NCI-H345 treated with DMSO at 0.1 percent for 48 hours (cell line): ENCODE measurements around the gene LINGO4.

Experiments
- DNase-seq: peaks from one replicate; lab custom pipeline; 2025; ENCODE audit not compliant: unreplicated experiment; lab: John Stamatoyannopoulos, UW

Gene LINGO4

GRCh38 chr1:151834239-151834638 lies 29.0 kb upstream of the LINGO4 start:
- no peak for DNase-seq

- DNase-seq = no peak
Measured at GRCh38 chr1:151833172-151833900, 28.1 kb upstream of the LINGO4 start.

DNA sequence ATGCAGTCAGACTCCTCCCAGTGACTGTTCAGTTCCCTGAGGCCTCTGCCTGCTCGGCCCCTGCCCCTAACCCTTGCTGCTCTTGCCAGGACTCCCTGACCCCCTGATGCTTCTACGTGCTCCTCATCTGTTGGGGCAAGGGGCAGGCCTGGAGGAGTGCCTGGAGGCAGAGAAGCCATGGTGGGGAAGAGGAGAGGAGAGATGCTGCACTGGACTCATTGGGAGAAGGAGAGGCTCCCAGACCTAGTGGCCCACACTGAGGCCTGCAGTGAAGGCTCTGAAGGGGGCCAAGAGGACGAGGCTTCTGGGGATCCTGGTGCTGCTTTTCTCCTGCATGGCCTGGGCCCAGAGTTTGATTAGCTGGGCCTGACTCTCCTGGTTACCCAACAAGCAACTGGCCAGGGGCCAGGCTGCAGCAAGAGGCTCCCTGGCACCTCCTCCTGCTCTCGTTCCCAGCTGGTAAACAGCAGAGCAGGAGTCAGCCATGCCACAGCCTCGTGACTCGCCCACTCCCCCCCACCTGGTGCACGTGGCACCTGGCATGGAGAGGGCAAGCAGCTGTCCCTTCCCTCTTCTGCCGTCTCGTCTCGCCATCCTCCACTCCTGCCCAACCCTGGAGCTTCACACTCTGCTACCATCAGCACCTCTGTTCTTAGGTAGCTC lies 27.2 kb upstream of the LINGO4 start:
- no peak for DNase-seq

- DNase-seq = no peak
Measured at GRCh38 chr1:151831605-151832004, 26.4 kb upstream of the LINGO4 start, which contains the start of gene RORC. TSS of gene RORC (minus strand) at chr1:151831802. CDS start at chr1:151831764, 38 bp downstream.

GRCh38 chr1:151831256-151831591 lies 26.0 kb upstream of the LINGO4 start:
- DNase-seq = no peak

DNA sequence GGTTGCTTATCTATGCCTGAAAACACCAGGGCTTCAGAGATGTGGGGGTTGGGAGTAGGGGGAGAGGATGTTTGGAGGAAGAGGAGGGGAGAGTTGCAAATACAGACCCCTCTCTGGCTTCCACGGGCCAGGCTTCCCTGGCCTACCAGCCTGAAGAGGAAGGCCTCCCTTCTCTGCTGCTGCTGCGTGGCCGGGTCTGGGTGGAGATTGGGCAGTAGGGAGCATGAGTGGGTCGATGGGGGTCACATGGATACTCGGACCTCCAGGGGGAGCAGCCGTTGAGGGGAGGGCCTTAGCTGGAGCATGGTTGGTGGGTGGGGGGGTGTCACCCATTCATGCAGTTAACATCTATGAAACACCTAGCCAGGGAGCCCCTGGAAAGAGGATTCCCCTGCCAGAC lies 24.8 kb upstream of the LINGO4 start:
- no peak for DNase-seq

- no peak for DNase-seq
Measured at GRCh38 chr1:151829352-151830046, 24.3 kb upstream of the LINGO4 start.

DNA sequence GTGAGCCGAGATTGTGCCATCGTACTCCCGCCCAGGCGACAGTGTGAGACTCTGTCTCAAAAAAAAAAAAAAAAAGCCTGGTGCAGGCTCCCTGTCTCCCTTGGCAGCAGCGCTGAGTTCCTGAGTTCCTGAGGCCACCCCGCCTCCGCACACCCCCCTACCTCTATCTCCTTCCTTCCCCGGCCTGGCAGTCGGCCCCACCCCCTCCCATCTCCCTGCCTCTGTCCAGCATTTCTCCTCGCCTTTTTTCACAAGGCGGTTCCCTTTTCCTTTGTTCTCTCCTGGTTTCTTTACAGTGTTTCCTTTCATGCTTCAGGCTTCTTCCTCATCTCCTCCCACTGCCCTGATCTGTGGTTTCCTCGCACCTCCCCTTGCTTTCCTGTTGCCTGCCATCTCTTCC lies 23.7 kb upstream of the LINGO4 start:
- no peak for DNase-seq

DNA sequence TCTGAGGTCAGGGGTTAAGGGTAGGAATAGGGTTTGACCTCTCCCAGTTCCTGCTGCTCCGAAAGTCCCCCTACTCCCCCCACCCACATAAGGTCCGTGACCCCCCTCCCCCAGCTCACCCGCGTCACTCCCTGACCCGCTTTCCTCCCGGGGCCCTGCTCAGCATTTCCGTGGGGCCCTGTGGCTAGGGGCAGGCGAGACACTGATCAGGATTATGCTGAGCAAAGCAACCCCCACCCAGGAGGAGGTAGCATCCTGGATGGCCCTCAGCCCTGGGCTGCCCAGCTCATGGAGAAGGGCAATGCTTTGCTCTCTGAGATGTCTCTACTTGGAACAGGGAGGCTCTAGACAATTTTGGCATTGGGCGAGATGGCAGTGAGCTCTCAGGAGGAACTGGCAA lies 22.6 kb upstream of the LINGO4 start:
- DNase-seq = no peak

DNA sequence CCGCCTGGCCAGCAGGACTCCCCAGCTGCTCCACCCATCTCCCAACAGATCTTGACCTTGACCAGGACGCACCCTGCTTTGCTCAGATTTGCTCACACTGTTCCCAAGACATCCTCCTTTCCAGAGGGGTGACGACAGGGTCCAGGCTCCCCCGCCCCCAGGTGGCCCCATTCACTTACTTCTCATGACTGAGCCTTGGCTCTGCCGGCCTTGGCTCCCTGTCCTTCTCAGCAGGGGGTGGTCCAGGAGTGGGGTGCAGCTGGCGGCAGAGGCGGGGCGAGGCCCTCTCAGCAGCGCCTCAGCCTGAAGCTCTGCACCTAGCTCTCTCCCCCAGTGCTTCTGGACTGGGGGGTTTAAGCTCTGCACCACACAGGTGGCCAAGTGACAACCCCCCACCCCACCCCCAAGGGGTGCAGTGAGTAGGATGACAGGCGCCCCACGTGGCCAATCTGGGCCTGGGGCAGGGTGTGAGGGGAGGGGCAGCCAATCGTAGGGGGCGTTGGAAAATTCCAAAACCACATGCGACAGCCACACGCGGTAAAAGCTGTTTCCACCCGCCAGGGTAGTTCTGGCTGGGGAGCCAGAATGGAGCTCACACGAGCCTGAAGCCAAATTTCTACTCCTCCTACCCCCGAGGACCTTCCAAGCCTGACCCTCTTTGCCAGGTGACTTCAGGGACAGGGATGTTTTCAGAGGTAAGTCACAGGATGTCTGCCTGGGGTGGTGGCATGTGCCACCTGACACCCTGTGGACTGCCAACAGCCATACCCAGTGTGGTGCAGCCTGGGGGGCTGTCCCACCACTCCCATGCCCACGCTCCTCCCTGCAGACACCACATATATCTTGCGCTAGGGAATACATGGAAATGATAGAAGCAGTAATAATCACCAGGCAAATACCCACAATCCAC lies 20.8 kb upstream of the LINGO4 start:
- DNase-seq = no peak

DNA sequence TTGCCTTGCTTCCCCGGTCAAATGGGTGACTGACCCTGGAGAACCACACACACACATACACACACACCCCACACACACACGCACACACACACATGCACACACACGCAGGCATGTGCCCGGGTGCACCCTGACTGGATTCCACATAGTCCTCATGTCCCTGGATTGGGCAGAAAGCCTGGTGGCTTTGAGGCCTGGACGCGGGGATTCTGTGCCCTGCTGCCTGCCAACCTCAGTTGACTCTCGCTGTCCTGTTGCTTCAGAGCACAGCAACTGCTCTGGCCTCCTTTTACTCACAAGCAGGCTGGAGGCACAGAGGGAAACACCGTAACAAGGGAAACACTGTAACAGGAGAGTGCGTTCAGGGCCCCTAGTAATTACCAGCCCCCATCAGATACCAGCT lies 20.0 kb upstream of the LINGO4 start:
- no peak for DNase-seq

DNA sequence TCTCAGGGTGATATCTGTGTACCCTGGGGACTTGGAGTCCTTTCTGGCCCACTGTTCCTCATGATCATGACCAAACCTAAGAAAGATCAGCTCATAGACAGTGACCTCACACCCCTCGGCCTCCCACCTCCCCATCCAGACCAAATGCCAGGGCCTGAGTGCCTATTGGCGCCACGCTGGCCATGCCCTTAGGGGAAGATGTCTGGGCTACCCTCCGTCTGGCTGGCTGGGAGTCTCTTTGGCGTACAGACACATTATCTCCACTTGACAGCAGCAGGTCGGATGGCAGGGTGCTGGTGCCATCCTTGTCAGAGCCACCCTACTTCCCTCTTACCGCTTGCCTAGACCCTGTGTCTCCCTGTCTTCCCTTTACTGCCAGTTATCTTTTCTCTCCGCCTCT lies 18.0 kb upstream of the LINGO4 start:
- DNase-seq = no peak

DNA sequence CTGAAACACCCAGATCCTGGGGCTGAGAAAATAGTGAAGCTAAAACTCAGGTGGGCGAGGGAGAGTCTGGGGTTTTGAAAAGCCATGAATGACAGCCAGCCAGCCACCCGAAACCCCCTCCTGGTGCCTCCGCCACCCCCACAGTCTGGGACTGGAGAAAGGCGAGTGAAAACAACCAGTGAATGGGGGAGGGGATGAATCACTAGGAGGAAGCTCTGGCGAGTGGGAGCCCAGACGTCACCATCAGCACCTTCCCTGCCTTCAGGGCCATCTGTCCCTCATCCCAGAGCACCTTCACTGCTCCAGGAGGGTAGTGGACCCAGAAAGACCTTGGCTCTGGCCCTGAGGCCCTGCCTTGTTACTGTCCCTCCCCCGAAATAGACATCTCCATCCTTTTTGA lies 17.2 kb upstream of the LINGO4 start:
- no peak for DNase-seq

DNA sequence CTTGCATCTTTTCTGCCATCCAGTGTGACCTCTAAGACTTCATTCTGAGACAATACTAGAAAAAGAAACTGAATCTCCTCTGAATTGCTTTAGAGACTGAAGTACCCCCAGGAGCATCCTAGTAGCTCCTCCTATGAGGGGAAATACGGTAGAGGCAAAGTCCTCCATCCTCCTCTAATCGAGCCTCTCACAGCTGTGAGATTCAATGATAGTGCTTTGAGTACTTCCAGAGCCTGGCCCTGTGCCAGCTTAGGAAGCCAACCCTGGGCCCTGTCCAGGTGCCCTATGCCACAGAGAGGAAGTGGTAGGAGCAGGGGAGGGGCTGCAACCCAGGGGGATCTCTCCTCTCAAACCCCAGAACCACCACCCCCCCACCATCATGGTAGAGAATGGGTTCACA lies 15.7 kb upstream of the LINGO4 start:
- DNase-seq = peak; percentile 75

GRCh38 chr1:151819976-151820623 lies 14.9 kb upstream of the LINGO4 start:
- DNase-seq = no peak

DNA sequence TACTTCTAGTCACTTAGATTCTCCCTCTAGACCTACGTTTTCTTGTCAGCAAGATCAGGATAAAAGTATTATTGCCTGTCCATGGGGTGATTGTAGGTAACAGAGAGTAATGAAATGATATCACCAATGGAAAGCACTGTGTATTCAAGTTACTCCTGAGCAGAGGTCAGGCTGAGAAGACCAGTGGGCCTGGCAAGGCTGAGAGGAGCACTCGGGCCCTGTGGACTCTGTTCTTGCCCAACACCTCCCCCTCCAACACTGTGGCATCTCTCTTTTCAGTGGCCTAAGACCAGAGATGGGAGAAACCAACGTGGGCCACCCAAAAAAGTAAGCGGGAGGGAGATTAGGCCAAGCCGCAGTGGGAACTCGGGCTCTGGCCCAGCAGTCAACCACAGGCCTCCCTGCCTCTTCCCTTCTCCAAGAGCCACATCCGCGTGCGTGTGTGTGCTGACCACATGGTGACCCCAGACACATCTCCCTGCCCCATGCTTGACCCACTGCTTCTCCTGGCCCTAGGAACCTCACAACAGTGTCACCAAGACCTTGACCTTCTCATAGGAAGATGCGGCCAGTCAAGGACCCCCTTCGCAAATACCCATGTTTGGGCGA lies 14.1 kb upstream of the LINGO4 start:
- DNase-seq = no peak

- DNase-seq = no peak
Measured at GRCh38 chr1:151817353-151817730, 12.1 kb upstream of the LINGO4 start.

GRCh38 chr1:151816548-151817352 lies 11.5 kb upstream of the LINGO4 start:
- DNase-seq = no peak

DNA sequence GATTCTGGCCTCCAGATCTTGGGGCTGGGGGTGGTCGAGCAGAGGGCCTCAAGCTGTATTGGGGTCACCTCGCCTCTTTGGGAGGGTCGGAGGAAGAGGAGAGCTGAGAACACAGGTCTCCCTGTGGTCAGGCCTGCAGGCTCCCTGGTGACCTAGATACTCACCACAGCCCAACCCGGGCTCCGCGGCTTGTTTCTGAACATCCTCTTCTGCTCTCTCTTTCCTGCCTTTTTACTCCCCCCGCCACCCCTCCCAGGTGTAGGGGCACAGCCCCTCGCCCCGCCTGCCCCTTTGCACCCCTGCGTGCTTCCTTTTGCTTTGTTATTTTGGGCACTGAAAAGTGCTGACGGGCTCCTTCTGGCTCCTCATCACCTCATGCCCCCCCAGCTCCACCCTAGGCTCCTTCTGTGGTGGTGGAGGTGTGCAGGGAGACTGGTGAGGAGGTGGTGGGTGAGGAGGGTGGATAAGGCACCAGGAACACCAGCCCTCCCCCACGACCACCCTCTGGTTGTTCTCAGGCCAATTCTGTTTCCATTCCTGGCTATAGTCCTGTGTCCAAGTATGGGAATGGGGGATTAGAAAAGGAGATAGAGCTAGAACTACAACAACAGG lies 10.6 kb upstream of the LINGO4 start:
- no peak for DNase-seq
